ENCODE measurements around the gene CWC25. TPM values are rescaled to one million over a fixed set of nuclear protein-coding genes. Genes with fewer than 3 reads are reported as not detected.

CWC25 gene
- polyA plus RNA-seq, 1 of the 3 experiments (the other 2 are of a cell fraction): 15.6 TPM

DNA sequence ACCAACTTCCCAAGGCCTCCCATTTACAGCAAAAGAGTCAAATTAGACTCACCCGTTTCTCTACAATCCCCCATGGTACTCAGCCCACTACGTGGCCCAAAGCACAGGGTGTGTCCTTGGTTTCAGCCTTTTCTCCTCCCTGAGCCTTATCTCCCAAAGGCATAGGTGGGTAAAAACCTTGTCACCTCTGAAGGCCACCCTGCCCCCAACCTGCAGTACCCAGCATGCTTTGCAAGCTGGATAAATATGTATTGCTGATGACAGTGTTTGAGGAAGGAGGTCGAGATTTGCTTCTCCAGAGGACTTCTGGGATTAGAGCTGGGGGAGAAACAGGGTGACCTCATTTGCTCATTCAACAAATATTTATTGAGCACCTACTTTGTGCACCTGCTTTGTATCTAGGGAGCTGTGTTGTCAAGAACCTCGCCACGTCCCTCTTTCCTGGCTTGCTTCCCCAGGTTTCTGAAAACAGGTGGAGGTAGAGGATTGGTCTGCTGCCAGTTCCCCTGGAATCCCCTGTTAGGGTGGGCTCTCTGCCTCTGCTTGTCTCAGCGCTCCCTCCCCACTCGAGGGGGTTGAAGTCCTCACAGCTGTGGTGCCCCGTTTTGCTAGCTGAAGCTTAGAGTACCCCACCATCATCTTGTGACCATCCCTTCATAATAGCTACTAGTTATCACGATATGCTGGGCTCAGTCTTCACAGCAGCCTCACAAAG is 47.7 kb upstream of the CWC25 start:
- Histone ChIP-seq H3K4me2 (peak overlapping the region; percentile 95), H3K36me3 (replicated peaks in 1 of 2; ENCODE audit: control insufficient read depth in 1 of 2, insufficient read depth in 2 of 2, low read length in 1 of 2) (peaks cover 10 to 14% of the 10 kb centered on the region in 2 experiments)

More for the DNA sequence above, 47.7 kb upstream of the CWC25 start:
- TF ChIP-seq ELF1 (IDR thresholded peaks at IDR 0.05): no peak
- no peak for TF ChIP-seq TEAD4 (IDR thresholded peaks at IDR 0.05; ENCODE audit: borderline replicate concordance, insufficient read depth)
- no peak for TF ChIP-seq TCF12 (IDR thresholded peaks at IDR 0.05)
- no peak for TF ChIP-seq USF1 (IDR thresholded peaks at IDR 0.05; ENCODE audit: borderline replicate concordance, low read depth)
- no peak for TF ChIP-seq FOSL2 (IDR thresholded peaks at IDR 0.05; ENCODE audit: borderline replicate concordance, low read depth)
- TF ChIP-seq CHD2 (IDR thresholded peaks at IDR 0.05; ENCODE audit: low read length, partially characterized antibody): no peak
- TF ChIP-seq NRF1 (IDR thresholded peaks at IDR 0.05; ENCODE audit: low read depth, low read length): no peak
- TF ChIP-seq, protein P1, sequence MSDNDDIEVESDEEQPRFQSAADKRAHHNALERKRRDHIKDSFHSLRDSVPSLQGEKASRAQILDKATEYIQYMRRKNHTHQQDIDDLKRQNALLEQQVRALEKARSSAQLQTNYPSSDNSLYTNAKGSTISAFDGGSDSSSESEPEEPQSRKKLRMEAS (IDR thresholded peaks at IDR 0.05; ENCODE audit: low read depth): no peak
- no peak for TF ChIP-seq USF2 (IDR thresholded peaks at IDR 0.05; ENCODE audit: borderline replicate concordance, low read depth, low read length)
- TF ChIP-seq MXI1 (IDR thresholded peaks at IDR 0.05; ENCODE audit: low read depth, low read length): no peak
- TF ChIP-seq, protein P2, sequence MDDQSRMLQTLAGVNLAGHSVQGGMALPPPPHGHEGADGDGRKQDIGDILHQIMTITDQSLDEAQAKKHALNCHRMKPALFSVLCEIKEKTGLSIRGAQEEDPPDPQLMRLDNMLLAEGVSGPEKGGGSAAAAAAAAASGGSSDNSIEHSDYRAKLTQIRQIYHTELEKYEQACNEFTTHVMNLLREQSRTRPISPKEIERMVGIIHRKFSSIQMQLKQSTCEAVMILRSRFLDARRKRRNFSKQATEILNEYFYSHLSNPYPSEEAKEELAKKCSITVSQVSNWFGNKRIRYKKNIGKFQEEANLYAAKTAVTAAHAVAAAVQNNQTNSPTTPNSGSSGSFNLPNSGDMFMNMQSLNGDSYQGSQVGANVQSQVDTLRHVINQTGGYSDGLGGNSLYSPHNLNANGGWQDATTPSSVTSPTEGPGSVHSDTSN (IDR thresholded peaks at IDR 0.05): no peak
- TF ChIP-seq JUND (IDR thresholded peaks at IDR 0.05): no peak
- TF ChIP-seq EP300 (IDR thresholded peaks at IDR 0.05; ENCODE audit: borderline replicate concordance in 1 of 2, low read depth in 1 of 2, low read length in 1 of 2): no peak
- TF ChIP-seq TAF1 (IDR thresholded peaks at IDR 0.05; ENCODE audit: borderline replicate concordance, low read depth, low read length): no peak
- no peak for TF ChIP-seq MEF2A (IDR thresholded peaks at IDR 0.05; ENCODE audit: borderline replicate concordance, low read depth)
- TF ChIP-seq EZH2phosphoT487 (IDR thresholded peaks at IDR 0.05; ENCODE audit: borderline replicate concordance, low read depth): no peak
- TF ChIP-seq RXRA (IDR thresholded peaks at IDR 0.05; ENCODE audit: borderline replicate concordance, low read depth): no peak
- H3K4me1 ChIP-seq (ENCODE audit: control insufficient read depth in 1 of 2, insufficient read depth in 2 of 2, low read depth in 1 of 2, low read length in 1 of 2): peaks cover 34 to 43% of the 10 kb centered on the region in 2 experiments; a peak in 3 of 4 replicates
- 77% methylated on average over 9 of the region's 9 CpGs for WGBS (ENCODE audit: low lambda C conversion rate)
- H3K4me3 ChIP-seq (ENCODE audit: low read depth in 2 of 2, low read length in 1 of 2): 0 out of 4 replicates have a peak overlapping the region, but pooled peaks of 1 of the 2 experiments have one; percentile 97
- H2AFZ ChIP-seq (ENCODE audit: low read depth): no peak overlapping the region
- H3F3A ChIP-seq (replicated peaks; ENCODE audit: insufficient read depth): peaks cover 20% of the 10 kb centered on the region
- H3K79me2 ChIP-seq (ENCODE audit: insufficient read depth): peaks cover 79% of the 10 kb centered on the region
- no peak for DNase-seq
- POLR2A ChIA-PET: interaction anchor here (0.6 to 1.3 kb wide), 2 partner anchors 19 to 53 kb away, joined by 3 read pairs; partner anchors contain the start of genes LASP1NB and RPL23
- no peak overlapping the region for H3K9ac ChIP-seq
- CTCF ChIA-PET: interaction anchor here (2.4 kb wide), 1 partner anchor 110 kb away, joined by 7 read pairs; no protein-coding TSS in a partner anchor
- no peaks in the 10 kb centered on the region for H3K9me2 ChIP-seq
- no peaks in the 10 kb centered on the region for H3K9me3 ChIP-seq
- H3K27ac ChIP-seq (ENCODE audit: low read depth in 2 of 2, low read length in 1 of 2): no peak overlapping the region
- H4K20me1 ChIP-seq (ENCODE audit: insufficient read depth): peaks cover 66% of the 10 kb centered on the region
- H3K27me3 ChIP-seq (ENCODE audit: insufficient read depth): no peaks in the 10 kb centered on the region

Data from SK-N-SH (cell line).